GM23338 (cell line): ENCODE measurements around the gene IFNLR1. TPM values are rescaled to one million over a fixed set of nuclear protein-coding genes. Genes with fewer than 3 reads are reported as not detected.
A peak's percentile ranks its signal among the peaks of the same experiment; 100 is the strongest.

Source experiments
- ATAC-seq: fragments of 200-7000 bp; cut with Tn5 transposase; 3 replicates; pipeline ENCODE4 v1.9.1; 2020
- DNase-seq: peaks from one replicate; pipeline ENCODE4 v3.0.0-alpha.2; 2015; ENCODE audit warnings: low spot score
- H2AFZ ChIP-seq: fragments of 200-600 bp; sonication (generic); 2 replicates; pipeline ENCODE4 v1.8.0; 2016; ENCODE audit warnings: antibody characterized with exemption, mild to moderate bottlenecking, moderate library complexity
- H3F3A ChIP-seq: fragments of 200-600 bp; sonication (generic); replicated peaks from 2 replicates; pipeline ENCODE4 v1.8.0; 2017; ENCODE audit warnings: antibody characterized with exemption, mixed run types, low read depth
- H3K27ac ChIP-seq: fragments of 200-600 bp; sonication (generic); 2 replicates; pipeline ENCODE4 v1.6.1; 2016; ENCODE audit warnings: low read depth
- H3K27me3 ChIP-seq: fragments of 200-600 bp; sonication (generic); 2 replicates; pipeline ENCODE4 v1.8.0; 2016; ENCODE audit warnings: mild to moderate bottlenecking, mixed run types, moderate library complexity; ENCODE audit not compliant: insufficient read depth
- H3K36me3 ChIP-seq: fragments of 200-600 bp; sonication (generic); 2 replicates; pipeline ENCODE4 v1.8.0; 2016; ENCODE audit warnings: mild to moderate bottlenecking; ENCODE audit not compliant: insufficient read depth
- H3K4me1 ChIP-seq: fragments of 200-600 bp; sonication (generic); 2 replicates; pipeline ENCODE4 v1.8.0; 2016; ENCODE audit warnings: mild to moderate bottlenecking, moderate library complexity; ENCODE audit not compliant: insufficient read depth
- H3K4me2 ChIP-seq: fragments of 200-600 bp; sonication (generic); 2 replicates; pipeline ENCODE4 v1.7.1; 2017; ENCODE audit warnings: mixed run types
- H3K4me3 ChIP-seq: fragments of 200-600 bp; sonication (generic); 2 replicates; pipeline ENCODE4 v1.6.1; 2016; ENCODE audit warnings: mixed run types
- H3K79me2 ChIP-seq: fragments of 200-600 bp; sonication (generic); replicated peaks from 2 replicates; pipeline ENCODE4 v1.8.0; 2017; ENCODE audit warnings: mild to moderate bottlenecking; ENCODE audit not compliant: insufficient read depth
- H3K9me2 ChIP-seq: fragments of 200-600 bp; sonication (generic); 2 replicates; pipeline ENCODE4 v1.8.0; 2017; ENCODE audit not compliant: insufficient read depth
- H4K20me1 ChIP-seq: fragments of 200-600 bp; sonication (generic); replicated peaks from 2 replicates; pipeline ENCODE4 v1.8.0; 2017; ENCODE audit warnings: mild to moderate bottlenecking; ENCODE audit not compliant: insufficient read depth
- H3K27ac Mint-ChIP-seq: 2 replicates; pipeline ENCODE4 v1.8.0; 2020; ENCODE audit warnings: inconsistent platforms, mild to moderate bottlenecking, moderate library complexity, mixed read lengths
- H3K27me3 Mint-ChIP-seq: 3 replicates; pipeline ENCODE4 v1.8.0; 2022; ENCODE audit warnings: low read depth, mild to moderate bottlenecking, moderate library complexity, mixed read lengths, inconsistent platforms; ENCODE audit not compliant: insufficient read depth, poor library complexity
- H3K36me3 Mint-ChIP-seq: 3 replicates; pipeline ENCODE4 v1.8.0; 2021; ENCODE audit warnings: low read depth, mild to moderate bottlenecking, inconsistent platforms, moderate library complexity, mixed read lengths
- H3K4me1 Mint-ChIP-seq: 3 replicates; pipeline ENCODE4 v1.8.0; 2020; ENCODE audit warnings: mild to moderate bottlenecking, inconsistent platforms, mixed read lengths
- H3K4me3 Mint-ChIP-seq: 3 replicates; pipeline ENCODE4 v1.8.0; 2021; ENCODE audit warnings: moderate library complexity, mild to moderate bottlenecking, inconsistent platforms, mixed read lengths
- H3K9me3 Mint-ChIP-seq: 3 replicates; pipeline ENCODE4 v1.8.0; 2020; ENCODE audit warnings: moderate library complexity, mild to moderate bottlenecking, inconsistent platforms, mixed read lengths
- CREB1 ChIP-seq: fragments of 250-450 bp; sonication (Bioruptor Pico); IDR thresholded peaks from 2 replicates; pipeline ENCODE4 v1.5.0; 2020; ENCODE audit warnings: low read depth, mild to moderate bottlenecking, moderate library complexity
- EZH2 ChIP-seq: fragments of 200-600 bp; sonication (generic); IDR thresholded peaks from one replicate; pipeline ENCODE4 v1.8.0; 2017; ENCODE audit warnings: antibody characterized with exemption, mild to moderate bottlenecking, low read depth; ENCODE audit not compliant: unreplicated experiment
- EZH2phosphoT487 ChIP-seq: fragments of 200-600 bp; sonication (generic); IDR thresholded peaks from one replicate; pipeline ENCODE4 v1.8.1; 2018; ENCODE audit warnings: antibody characterized with exemption; ENCODE audit not compliant: unreplicated experiment
- JUNB ChIP-seq: IDR thresholded peaks from one replicate; pipeline ENCODE4 v1.6.1; 2016; ENCODE audit warnings: antibody characterized with exemption; ENCODE audit not compliant: unreplicated experiment
- NANOG ChIP-seq: IDR thresholded peaks from 2 replicates; pipeline ENCODE4 v1.6.1; 2016; ENCODE audit warnings: antibody characterized with exemption, borderline replicate concordance
- POLR2AphosphoS5 ChIP-seq: IDR thresholded peaks from 2 replicates; pipeline ENCODE4 v1.6.1; 2016; ENCODE audit warnings: antibody characterized with exemption, low read depth
- STAT1 ChIP-seq: IDR thresholded peaks from one replicate; pipeline ENCODE4 v1.6.1; 2016; ENCODE audit warnings: antibody characterized with exemption; ENCODE audit not compliant: unreplicated experiment
- ZNF114 ChIP-seq: fragments of 250-450 bp; sonication (Bioruptor Pico); IDR thresholded peaks from 2 replicates; pipeline ENCODE4 v1.5.0; 2020; ENCODE audit warnings: mild to moderate bottlenecking, moderate library complexity
- ZNF331 ChIP-seq: fragments of 250-450 bp; sonication (Bioruptor Pico); IDR thresholded peaks from 2 replicates; pipeline ENCODE4 v1.5.0; 2020; ENCODE audit warnings: low read depth, mild to moderate bottlenecking, moderate library complexity
- polyA plus RNA-seq: library from polyadenylated mRNA; unstranded; fragments of >200 nt; fragmentation: Nextera tagmentation; extraction: Ambion mirVana; gene quantifications from 2 replicates; pipeline ENCODE4 v1.2.1, GENCODE V29; 2016
- total RNA-seq: library from RNA; depleted of rRNA; stranded (reverse); fragments of >200 nt; shearing (Covaris generic); gene quantifications from 2 replicates; pipeline ENCODE4 v1.2.3, GENCODE V29; 2014
- TF ChIP-seq, protein P1 (sequence below), 2 experiments: fragments of 200-600 bp in 1 of 2; sonication (generic) in 1 of 2; conservative IDR thresholded peaks; 2 replicates each; pipeline versions ENCODE4 v1.5.1 to v1.6.1; 2016 to 2017; ENCODE audit warnings: antibody characterized with exemption in 2 of 2, low read depth in 2 of 2, mild to moderate bottlenecking in 2 of 2, moderate library complexity in 1 of 2
- TF ChIP-seq, protein P2 (sequence below): IDR thresholded peaks from 2 replicates; pipeline ENCODE4 v1.6.1; 2016; ENCODE audit warnings: antibody characterized with exemption
- TF ChIP-seq, protein P3 (sequence below): fragments of 250-450 bp; sonication (Bioruptor Pico); IDR thresholded peaks from 2 replicates; pipeline ENCODE4 v1.5.0; 2020; ENCODE audit warnings: mild to moderate bottlenecking, moderate library complexity
- TF ChIP-seq, protein P4 (sequence below): IDR thresholded peaks from one replicate; pipeline ENCODE4 v1.6.1; 2018; ENCODE audit warnings: antibody characterized with exemption; ENCODE audit not compliant: unreplicated experiment

Gene IFNLR1
- total and polyA plus RNA-seq, 2 experiments from 2014 or later = 4.2 to 6.2 TPM

DNA sequence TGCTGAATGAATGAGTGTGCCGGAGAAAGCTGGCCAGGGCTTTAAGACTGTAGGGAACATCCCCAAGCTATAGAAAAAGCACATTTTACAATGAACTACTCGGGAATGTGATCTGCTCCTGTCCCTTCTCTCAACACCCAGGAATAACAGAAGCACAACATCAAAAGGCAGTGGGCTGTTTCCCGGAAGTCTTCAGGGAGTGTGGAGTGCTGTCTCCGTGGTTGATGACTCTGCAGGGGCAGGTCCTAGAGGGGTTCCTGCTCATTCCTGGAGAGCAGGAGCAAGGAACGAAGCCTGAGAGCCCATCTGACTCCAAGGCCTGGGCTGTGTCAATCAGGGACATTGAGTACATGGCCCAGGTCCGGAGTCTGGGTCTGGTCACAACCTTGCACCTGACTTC, 39.3 kb downstream of the IFNLR1 start:
- no peak overlapping the region for H3K4me3 ChIP-seq
- H3K36me3 ChIP-seq = no peaks in the 10 kb centered on the region
- no peaks in the 10 kb centered on the region for H4K20me1 ChIP-seq
- no peak overlapping the region for H3K4me2 ChIP-seq
- no peak for DNase-seq
- H3K9me2 ChIP-seq = no peaks in the 10 kb centered on the region
- H3K4me3 Mint-ChIP-seq = no peak overlapping the region
- TF ChIP-seq JUNB (no peak), ZNF114 (CRISPR knock-in tag) (no peak), ZNF331 (CRISPR knock-in tag) (no peak), CREB1 (CRISPR knock-in tag) (no peak), STAT1 (no peak), NANOG (no peak), EZH2phosphoT487 (no peak), EZH2 (no peak), POLR2AphosphoS5 (no peak)
- TF ChIP-seq, protein P1, sequence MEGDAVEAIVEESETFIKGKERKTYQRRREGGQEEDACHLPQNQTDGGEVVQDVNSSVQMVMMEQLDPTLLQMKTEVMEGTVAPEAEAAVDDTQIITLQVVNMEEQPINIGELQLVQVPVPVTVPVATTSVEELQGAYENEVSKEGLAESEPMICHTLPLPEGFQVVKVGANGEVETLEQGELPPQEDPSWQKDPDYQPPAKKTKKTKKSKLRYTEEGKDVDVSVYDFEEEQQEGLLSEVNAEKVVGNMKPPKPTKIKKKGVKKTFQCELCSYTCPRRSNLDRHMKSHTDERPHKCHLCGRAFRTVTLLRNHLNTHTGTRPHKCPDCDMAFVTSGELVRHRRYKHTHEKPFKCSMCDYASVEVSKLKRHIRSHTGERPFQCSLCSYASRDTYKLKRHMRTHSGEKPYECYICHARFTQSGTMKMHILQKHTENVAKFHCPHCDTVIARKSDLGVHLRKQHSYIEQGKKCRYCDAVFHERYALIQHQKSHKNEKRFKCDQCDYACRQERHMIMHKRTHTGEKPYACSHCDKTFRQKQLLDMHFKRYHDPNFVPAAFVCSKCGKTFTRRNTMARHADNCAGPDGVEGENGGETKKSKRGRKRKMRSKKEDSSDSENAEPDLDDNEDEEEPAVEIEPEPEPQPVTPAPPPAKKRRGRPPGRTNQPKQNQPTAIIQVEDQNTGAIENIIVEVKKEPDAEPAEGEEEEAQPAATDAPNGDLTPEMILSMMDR (conservative IDR thresholded peaks at IDR 0.05; ENCODE audit: low read depth in 2 of 2) = no peak
- TF ChIP-seq, protein P2, sequence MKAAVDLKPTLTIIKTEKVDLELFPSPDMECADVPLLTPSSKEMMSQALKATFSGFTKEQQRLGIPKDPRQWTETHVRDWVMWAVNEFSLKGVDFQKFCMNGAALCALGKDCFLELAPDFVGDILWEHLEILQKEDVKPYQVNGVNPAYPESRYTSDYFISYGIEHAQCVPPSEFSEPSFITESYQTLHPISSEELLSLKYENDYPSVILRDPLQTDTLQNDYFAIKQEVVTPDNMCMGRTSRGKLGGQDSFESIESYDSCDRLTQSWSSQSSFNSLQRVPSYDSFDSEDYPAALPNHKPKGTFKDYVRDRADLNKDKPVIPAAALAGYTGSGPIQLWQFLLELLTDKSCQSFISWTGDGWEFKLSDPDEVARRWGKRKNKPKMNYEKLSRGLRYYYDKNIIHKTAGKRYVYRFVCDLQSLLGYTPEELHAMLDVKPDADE = no peak
- TF ChIP-seq, protein P3, sequence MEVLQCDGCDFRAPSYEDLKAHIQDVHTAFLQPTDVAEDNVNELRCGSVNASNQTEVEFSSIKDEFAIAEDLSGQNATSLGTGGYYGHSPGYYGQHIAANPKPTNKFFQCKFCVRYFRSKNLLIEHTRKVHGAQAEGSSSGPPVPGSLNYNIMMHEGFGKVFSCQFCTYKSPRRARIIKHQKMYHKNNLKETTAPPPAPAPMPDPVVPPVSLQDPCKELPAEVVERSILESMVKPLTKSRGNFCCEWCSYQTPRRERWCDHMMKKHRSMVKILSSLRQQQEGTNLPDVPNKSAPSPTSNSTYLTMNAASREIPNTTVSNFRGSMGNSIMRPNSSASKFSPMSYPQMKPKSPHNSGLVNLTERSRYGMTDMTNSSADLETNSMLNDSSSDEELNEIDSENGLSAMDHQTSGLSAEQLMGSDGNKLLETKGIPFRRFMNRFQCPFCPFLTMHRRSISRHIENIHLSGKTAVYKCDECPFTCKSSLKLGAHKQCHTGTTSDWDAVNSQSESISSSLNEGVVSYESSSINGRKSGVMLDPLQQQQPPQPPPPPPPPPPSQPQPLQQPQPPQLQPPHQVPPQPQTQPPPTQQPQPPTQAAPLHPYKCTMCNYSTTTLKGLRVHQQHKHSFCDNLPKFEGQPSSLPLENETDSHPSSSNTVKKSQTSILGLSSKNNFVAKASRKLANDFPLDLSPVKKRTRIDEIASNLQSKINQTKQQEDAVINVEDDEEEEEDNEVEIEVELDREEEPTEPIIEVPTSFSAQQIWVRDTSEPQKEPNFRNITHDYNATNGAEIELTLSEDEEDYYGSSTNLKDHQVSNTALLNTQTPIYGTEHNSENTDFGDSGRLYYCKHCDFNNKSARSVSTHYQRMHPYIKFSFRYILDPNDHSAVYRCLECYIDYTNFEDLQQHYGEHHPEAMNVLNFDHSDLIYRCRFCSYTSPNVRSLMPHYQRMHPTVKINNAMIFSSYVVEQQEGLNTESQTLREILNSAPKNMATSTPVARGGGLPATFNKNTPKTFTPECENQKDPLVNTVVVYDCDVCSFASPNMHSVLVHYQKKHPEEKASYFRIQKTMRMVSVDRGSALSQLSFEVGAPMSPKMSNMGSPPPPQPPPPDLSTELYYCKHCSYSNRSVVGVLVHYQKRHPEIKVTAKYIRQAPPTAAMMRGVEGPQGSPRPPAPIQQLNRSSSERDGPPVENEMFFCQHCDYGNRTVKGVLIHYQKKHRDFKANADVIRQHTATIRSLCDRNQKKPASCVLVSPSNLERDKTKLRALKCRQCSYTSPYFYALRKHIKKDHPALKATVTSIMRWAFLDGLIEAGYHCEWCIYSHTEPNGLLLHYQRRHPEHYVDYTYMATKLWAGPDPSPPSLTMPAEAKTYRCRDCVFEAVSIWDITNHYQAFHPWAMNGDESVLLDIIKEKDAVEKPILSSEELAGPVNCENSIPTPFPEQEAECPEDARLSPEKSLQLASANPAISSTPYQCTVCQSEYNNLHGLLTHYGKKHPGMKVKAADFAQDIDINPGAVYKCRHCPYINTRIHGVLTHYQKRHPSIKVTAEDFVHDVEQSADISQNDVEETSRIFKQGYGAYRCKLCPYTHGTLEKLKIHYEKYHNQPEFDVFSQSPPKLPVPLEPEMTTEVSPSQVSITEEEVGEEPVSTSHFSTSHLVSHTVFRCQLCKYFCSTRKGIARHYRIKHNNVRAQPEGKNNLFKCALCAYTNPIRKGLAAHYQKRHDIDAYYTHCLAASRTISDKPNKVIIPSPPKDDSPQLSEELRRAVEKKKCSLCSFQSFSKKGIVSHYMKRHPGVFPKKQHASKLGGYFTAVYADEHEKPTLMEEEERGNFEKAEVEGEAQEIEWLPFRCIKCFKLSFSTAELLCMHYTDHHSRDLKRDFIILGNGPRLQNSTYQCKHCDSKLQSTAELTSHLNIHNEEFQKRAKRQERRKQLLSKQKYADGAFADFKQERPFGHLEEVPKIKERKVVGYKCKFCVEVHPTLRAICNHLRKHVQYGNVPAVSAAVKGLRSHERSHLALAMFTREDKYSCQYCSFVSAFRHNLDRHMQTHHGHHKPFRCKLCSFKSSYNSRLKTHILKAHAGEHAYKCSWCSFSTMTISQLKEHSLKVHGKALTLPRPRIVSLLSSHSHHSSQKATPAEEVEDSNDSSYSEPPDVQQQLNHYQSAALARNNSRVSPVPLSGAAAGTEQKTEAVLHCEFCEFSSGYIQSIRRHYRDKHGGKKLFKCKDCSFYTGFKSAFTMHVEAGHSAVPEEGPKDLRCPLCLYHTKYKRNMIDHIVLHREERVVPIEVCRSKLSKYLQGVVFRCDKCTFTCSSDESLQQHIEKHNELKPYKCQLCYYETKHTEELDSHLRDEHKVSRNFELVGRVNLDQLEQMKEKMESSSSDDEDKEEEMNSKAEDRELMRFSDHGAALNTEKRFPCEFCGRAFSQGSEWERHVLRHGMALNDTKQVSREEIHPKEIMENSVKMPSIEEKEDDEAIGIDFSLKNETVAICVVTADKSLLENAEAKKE (CRISPR knock-in tag) = no peak
- TF ChIP-seq, protein P4, sequence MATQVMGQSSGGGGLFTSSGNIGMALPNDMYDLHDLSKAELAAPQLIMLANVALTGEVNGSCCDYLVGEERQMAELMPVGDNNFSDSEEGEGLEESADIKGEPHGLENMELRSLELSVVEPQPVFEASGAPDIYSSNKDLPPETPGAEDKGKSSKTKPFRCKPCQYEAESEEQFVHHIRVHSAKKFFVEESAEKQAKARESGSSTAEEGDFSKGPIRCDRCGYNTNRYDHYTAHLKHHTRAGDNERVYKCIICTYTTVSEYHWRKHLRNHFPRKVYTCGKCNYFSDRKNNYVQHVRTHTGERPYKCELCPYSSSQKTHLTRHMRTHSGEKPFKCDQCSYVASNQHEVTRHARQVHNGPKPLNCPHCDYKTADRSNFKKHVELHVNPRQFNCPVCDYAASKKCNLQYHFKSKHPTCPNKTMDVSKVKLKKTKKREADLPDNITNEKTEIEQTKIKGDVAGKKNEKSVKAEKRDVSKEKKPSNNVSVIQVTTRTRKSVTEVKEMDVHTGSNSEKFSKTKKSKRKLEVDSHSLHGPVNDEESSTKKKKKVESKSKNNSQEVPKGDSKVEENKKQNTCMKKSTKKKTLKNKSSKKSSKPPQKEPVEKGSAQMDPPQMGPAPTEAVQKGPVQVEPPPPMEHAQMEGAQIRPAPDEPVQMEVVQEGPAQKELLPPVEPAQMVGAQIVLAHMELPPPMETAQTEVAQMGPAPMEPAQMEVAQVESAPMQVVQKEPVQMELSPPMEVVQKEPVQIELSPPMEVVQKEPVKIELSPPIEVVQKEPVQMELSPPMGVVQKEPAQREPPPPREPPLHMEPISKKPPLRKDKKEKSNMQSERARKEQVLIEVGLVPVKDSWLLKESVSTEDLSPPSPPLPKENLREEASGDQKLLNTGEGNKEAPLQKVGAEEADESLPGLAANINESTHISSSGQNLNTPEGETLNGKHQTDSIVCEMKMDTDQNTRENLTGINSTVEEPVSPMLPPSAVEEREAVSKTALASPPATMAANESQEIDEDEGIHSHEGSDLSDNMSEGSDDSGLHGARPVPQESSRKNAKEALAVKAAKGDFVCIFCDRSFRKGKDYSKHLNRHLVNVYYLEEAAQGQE = no peak
- no peak for ATAC-seq
- H3K9me3 Mint-ChIP-seq = no peaks in the 10 kb centered on the region
- H3K27ac ChIP-seq = no peak overlapping the region
- no peak overlapping the region for H2AFZ ChIP-seq
- no peaks in the 10 kb centered on the region for H3F3A ChIP-seq
- no peaks in the 10 kb centered on the region for H3K27me3 ChIP-seq
- peaks cover 7% of the 10 kb centered on the region; the same call in 1 of the 2 replicates for H3K4me1 ChIP-seq
- H3K27ac Mint-ChIP-seq = 0 out of 2 replicates have a peak overlapping the region, but pooled peaks have one; percentile 15
- H3K27me3 Mint-ChIP-seq = peaks cover 21% of the 10 kb centered on the region
- H3K4me1 Mint-ChIP-seq = peaks cover 26% of the 10 kb centered on the region
- no peaks in the 10 kb centered on the region for H3K36me3 Mint-ChIP-seq
- 0 out of 2 replicates have a peak, but pooled peaks cover 9% of the 10 kb centered on the region for H3K79me2 ChIP-seq
